Coronary artery (tissue), 2 donors: Measurements from ENCODE around the gene PREPL.

ENCODE experiments used
- DNase-seq: peaks from one replicate; pipeline ENCODE4 v3.0.0-alpha.2; 2017; ENCODE audit warnings: low spot score
- H3K27ac ChIP-seq, 2 donors: fragments of 200-600 bp; sonication (generic); one replicate each; pipeline ENCODE4 v1.5.1; 2016 to 2019
- H3K4me3 ChIP-seq: fragments of 200-600 bp; sonication (generic); 2 replicates; pipeline ENCODE4 v1.5.1; 2016; ENCODE audit warnings: mild to moderate bottlenecking, moderate library complexity
- TF ChIP-seq, protein P1 (sequence below): fragments of 200-600 bp; sonication (generic); IDR thresholded peaks from one replicate; pipeline ENCODE4 v1.5.1; 2019; ENCODE audit warnings: antibody characterized with exemption

PREPL gene

GRCh38 chr2:44377486-44377885 lies 16.2 kb upstream of the PREPL start:
- Histone ChIP-seq H3K4me3 (no peak overlapping the region), H3K27ac (no peak overlapping the region)
- TF ChIP-seq, protein P1, sequence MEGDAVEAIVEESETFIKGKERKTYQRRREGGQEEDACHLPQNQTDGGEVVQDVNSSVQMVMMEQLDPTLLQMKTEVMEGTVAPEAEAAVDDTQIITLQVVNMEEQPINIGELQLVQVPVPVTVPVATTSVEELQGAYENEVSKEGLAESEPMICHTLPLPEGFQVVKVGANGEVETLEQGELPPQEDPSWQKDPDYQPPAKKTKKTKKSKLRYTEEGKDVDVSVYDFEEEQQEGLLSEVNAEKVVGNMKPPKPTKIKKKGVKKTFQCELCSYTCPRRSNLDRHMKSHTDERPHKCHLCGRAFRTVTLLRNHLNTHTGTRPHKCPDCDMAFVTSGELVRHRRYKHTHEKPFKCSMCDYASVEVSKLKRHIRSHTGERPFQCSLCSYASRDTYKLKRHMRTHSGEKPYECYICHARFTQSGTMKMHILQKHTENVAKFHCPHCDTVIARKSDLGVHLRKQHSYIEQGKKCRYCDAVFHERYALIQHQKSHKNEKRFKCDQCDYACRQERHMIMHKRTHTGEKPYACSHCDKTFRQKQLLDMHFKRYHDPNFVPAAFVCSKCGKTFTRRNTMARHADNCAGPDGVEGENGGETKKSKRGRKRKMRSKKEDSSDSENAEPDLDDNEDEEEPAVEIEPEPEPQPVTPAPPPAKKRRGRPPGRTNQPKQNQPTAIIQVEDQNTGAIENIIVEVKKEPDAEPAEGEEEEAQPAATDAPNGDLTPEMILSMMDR, result no peak
- DNase-seq, result no peak

GRCh38 chr2:44372246-44372645 lies 11.0 kb upstream of the PREPL start:
- DNase-seq, result no peak
- TF ChIP-seq, protein P1, result no peak
- Histone ChIP-seq H3K27ac (no peak overlapping the region), H3K4me3 (no peak overlapping the region)

DNA sequence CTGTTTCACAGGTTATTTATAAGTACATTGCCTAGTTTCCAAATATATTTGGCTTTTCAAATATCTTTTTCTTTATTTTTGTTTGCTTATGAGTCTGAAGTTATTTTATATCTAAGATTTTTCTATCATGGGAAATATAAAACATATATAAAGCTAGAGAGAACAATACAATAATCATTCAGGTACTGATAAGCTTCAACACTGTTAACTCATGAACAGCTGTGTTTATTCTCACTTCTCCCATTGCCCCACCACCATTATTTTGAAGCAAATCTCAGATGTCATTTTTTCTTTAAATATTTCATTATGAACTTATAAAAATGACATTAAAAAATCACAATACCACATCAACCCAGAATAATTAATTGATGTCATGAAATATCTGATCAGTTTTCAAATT lies 10.2 kb upstream of the PREPL start:
- no peak for DNase-seq
- Histone ChIP-seq H3K27ac (no peak overlapping the region), H3K4me3 (no peak overlapping the region)
- TF ChIP-seq, protein P1, result no peak

DNA sequence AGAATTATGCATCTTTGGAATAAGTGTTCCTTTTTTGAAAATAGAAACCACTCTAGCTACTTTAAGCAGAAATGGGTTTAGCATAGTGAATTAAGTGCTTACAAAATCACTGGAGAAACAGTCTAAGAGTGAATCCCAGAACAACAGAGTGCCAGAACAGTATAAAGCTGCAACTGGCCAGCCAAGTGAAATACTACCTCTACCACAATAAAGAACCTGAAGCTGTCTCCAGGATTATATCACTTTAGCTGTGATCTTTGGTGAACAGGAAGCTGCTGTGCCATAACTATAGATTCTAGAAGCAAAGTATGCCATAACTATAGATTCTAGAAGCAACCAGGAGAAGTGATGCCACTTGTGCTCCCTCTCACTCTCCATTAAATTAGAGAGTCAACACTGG lies 8.1 kb upstream of the PREPL start:
- no peak overlapping the region for H3K27ac ChIP-seq
- H3K4me3 ChIP-seq, result no peak overlapping the region
- TF ChIP-seq, protein P1, result no peak
- no peak for DNase-seq

GRCh38 chr2:44367591-44367990 lies 6.3 kb upstream of the PREPL start:
- TF ChIP-seq, protein P1, result no peak
- Histone ChIP-seq H3K4me3 (no peak overlapping the region), H3K27ac (no peak overlapping the region)
- no peak for DNase-seq

- TF ChIP-seq, protein P1, result no peak
- DNase-seq, result no peak
- no peak overlapping the region for H3K4me3 ChIP-seq
- H3K27ac ChIP-seq, result no peak overlapping the region
Measured at GRCh38 chr2:44364604-44365003, 3.3 kb upstream of the PREPL start.

- peak; percentile 77 for DNase-seq
- TF ChIP-seq, protein P1, result no peak
- H3K27ac ChIP-seq, result peak overlapping the region; percentile 91 to 93
- H3K4me3 ChIP-seq, result peak overlapping the region; percentile 96
Measured at GRCh38 chr2:44362207-44363015, 1.1 kb upstream of the PREPL start.
